Fibroblast of mammary gland (primary cell): ENCODE results near the gene S100A13.

Experiments used
- DNase-seq: peaks from one replicate; pipeline ENCODE4 v3.0.0-alpha.2; 2010; ENCODE audit warnings: low read depth
- H3K4me3 ChIP-seq: 2 replicates; pipeline ENCODE4 v1.5.1; 2011; ENCODE audit warnings: low read depth, mild to moderate bottlenecking, low read length, moderate library complexity; ENCODE audit not compliant: control insufficient read depth
- CTCF ChIP-seq: conservative IDR thresholded peaks from 2 replicates; pipeline ENCODE4 v1.5.1; 2011; ENCODE audit warnings: low read depth, low read length, inconsistent platforms; ENCODE audit not compliant: control insufficient read depth, insufficient read depth

Gene S100A13

GRCh38 chr1:153655333-153655732 is 28.0 kb upstream of the S100A13 start:
- DNase-seq = no peak
- H3K4me3 ChIP-seq = no peak overlapping the region
- no peak for TF ChIP-seq CTCF

- peak; percentile 53 for DNase-seq
- no peak overlapping the region for H3K4me3 ChIP-seq
- TF ChIP-seq CTCF = no peak
Measured at GRCh38 chr1:153652805-153653500, 25.6 kb upstream of the S100A13 start.

- DNase-seq = no peak
- TF ChIP-seq CTCF = no peak
- H3K4me3 ChIP-seq = no peak overlapping the region
Measured at GRCh38 chr1:153651771-153652170, 24.5 kb upstream of the S100A13 start.

- H3K4me3 ChIP-seq = no peak overlapping the region
- no peak for DNase-seq
- TF ChIP-seq CTCF = no peak
Measured at GRCh38 chr1:153649863-153650235, 22.5 kb upstream of the S100A13 start.

- no peak overlapping the region for H3K4me3 ChIP-seq
- DNase-seq = no peak
Measured at GRCh38 chr1:153649137-153649862, 22.0 kb upstream of the S100A13 start.

GRCh38 chr1:153648000-153648643 is 20.8 kb upstream of the S100A13 start:
- TF ChIP-seq CTCF = no peak
- H3K4me3 ChIP-seq = no peak overlapping the region
- DNase-seq = no peak

More at GRCh38 chr1:153649137-153649862, 22.0 kb upstream of the S100A13 start:
- no peak for TF ChIP-seq CTCF
